ENCODE results near the gene DUS4L.

DUS4L gene

DNA sequence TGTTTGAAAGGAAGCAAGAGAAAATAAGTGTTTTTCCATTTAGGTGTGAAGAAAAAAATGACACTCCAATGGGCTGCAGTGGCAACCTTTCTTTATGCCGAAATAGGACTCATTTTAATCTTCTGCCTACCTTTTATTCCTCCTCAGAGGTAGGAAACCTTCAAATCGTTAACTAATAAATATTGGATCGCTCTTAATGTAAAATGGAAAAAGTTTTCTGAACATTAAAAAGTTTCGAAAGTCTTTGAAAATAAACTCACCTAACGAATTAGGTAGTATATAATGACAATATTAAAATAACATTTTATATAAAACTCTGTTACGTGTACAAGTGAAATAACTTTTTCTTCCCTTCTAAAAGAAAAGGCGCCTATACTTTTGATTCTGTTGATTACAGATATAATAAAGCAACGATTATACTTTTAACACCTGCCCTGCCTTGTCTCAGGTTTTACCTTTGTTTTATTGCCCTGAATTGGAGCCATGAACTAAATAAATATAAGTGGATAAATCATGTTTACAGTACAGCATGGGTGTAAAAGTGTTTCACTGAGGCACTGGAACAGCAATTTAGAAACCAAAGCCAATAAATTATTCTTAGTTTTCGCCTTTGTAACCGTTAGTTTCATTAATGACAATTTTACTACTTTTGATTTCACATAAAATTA lies 17.1 kb downstream of the DUS4L start:
- no peak for DNase-seq

DNA sequence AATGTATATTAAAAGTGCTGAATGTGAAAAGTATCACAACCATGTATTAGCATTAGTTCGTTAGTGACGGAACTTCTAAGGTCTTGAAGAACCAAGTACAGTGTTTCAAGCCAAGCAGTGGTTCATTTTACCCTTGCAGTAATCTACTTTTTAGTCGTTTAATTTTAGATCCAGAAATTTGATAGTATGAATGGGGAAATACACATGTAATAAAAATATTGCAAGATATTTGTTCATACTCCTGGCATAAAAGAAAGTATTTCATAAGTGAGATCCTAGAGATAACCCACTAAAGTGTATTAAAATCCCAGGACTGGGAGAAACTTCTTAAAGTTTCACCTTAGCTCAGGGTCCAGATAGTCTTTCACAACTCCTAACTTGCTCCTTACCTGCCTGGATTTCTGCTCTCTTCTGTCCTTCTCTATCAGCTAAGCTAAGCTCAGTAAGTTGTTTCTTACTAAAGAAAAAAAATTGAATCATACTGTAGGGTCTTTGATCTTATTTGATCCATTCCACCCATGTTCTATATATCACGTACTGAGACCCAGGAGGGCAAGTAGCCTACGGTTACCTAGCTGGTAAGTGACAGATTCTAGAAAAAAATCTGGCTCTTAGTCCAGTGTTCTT lies 17.7 kb downstream of the DUS4L start:
- DNase-seq: no peak

DNA sequence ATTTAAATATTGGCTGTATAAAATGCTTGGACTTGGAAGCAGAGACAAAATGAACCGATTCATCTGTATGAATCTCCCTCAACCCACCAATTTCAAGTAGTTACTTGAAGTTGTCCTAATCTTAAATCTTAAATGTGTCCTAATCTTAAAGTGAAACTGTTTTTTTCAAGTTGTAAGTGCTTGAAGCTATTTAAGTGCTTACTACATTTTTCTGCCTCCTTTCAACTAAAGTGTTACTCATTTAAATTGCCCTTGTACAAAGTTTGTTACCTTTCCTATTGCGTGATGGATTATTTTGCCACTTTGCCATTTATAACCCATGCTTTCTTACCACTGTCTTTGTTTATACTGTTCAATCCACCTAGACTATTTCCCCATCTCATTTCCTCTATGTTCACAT lies 19.1 kb downstream of the DUS4L start:
- DNase-seq: no peak

DNA sequence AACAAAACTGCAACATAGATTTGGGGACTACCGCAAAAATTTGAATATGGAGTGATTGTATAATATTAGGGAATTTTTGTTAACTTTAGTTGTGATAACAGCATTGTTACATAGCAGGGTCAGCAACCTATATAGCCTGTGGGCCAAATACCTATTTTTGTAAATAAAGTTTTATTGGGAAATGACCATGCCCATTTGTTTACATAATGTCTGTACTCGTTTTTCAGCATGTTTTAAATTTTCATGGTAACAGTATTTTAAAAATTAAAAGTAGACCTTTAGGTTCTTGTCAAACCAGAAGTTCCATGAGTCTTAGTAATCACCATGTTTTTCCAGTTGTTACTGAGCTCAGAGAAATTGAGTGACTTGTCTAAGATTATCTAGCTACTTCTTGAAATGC lies 20.9 kb downstream of the DUS4L start:
- no peak for DNase-seq

DNA sequence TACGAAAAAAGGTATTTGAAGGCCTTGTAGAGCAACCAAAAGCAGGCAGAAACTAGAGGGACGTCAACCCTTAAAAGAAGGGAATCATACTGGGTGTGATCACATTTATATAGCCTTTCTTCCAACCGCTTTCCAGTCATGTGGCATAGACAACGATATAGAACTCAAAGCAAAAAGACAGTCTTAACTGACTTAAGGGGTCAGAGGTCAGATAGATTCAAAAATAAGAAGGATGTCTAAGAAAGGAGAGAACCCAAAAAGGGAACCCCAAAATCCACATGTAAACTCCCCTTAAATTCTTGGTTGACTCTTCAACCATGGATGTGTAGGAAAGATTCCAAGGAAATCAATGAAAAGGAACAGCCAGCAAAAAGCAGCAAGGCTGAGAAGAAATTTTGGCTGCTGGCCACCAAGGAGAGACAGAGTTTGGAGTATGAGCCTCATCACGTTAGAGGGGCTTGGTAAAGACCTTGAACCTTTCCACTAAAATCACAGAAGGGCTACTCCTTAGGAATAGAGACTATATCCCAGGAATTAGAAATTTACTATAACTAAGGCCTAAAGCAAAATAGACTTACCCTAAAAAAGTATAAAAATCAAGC lies 24.9 kb downstream of the DUS4L start:
- DNase-seq: no peak

DNA sequence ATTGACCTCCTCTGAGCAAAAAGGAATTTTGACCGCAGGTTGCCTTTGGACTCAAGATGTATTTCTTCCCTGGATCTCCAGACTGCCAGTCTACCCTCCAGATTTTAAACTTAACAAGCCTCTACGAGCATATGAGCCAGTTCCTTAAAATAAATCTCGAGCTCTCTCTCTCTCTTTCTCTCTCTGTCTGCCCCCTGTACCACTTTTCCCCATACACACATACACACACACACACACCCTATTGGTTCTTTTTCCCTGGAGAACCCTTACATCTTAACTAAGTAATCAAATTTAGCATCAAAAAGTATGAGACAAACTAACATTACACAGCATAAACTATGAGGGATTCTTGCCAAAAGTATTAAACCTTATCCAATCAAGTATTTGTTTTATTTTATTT lies 27.6 kb downstream of the DUS4L start:
- no peak for DNase-seq

DNA sequence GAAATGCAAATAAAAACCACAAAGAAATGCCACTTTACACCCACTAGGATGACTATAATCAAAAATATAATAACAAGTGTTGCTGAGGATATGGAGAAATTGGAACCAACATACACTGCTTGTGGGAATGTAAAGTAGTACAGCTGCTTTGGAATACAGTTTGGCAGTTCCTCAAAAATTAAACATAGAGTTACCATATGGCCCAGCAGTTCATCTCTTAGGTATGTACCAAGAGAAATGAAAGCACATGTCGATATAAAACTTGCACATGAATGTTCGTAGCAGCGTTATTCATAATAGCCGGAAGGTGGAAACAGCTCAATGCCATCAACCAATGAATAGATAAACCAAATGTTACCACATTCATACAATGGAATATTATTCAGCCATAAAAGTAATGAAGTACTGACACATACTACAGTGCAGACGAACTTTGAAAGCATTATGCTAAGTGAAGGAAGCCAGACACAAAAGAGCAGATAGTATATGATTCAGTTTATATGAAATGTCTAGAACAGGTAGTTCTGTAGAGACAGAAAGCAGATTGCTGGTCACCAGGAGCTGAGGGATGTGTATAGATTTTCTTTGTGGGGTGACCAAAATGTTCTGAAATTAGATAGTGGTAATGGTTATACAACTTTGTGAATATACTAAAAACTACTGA lies 28.7 kb downstream of the DUS4L start:
- no peak for DNase-seq

DNA sequence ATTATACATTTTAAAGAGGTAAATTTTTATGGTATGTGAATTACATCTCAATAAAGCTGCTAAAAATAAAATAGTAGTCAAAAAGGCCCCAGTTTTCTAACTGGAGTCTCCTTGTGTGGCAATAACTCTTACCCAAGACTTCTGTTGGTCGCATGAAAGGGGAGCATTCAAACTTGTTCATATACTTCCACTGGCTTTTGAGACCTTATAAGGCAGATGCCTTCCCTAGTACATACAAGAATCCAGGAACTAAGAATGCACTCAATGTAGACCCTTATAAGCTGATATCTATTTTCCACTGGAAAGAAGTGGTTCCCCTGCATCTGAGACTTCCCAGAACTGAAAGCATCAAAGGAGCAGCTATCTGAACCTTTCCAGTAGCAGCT lies 29.2 kb downstream of the DUS4L start:
- no peak for DNase-seq

DNA sequence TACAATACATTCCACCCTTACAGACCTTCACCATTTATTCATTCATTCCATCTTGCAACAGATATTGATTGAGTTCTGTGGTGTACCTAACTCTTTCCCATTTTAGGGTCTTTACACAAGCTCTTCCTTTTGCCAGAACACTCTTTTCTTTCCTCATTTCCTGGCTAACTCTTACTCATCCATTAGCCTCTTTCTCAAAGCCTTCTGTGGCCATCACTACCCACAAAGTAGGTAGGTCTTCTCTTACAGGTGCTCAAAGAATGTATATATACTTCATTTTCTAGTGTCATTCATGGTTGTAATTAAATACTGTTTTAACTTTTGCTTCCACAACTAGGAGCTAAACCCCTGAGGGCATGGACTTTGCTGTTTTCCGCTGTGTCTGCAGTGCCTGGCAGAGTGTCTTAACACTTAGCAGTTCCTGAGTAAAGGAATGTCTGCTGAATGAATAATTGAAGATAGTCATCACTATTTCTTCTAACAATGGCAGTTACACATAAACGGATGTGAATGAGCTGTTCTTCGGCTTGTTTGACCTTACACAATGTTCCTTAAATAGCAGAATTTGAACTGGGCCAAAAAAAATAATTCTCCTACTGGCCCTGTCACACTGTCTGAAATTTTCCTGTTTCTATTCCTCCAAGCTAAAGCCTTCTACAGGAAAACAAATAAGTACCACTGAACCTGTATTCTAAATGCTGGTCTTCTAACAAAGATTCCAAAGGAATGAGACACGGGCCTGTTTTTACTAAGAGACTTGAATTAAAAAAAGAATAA lies 31.4 kb downstream of the DUS4L start:
- DNase-seq: no peak

DNA sequence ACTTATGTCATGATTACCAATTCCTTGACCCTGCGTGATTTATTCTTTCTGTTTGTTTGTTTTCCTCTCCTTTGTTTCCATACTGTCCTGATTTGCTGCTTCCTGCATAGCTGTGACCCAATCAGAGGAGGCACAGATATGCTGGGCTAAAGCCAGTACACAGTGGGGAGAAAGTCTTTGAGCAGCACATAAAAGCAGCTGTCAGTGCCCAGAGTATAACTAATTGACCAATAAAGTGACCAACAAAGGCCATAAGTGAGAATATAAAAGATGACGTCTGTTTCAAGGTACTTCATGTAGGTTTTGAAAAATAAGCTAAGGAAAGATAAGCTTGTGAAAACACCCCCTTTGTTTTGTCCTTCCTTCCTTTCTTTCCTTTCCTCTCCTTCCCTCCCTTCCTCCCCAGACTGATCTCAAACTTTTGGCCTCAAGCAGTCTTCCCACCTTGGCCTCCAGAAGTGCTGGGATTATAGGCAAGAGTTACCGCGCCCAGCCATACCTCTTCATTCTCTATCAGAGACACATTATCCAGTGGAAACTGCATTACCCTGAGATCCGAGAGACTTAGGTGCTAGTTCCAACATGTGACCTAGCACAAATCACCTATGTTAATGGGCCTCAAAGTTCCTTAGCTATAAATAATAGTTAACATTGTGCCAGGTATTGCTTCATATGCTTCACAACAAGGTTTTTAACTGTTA lies 33.3 kb downstream of the DUS4L start:
- no peak for DNase-seq

DNA sequence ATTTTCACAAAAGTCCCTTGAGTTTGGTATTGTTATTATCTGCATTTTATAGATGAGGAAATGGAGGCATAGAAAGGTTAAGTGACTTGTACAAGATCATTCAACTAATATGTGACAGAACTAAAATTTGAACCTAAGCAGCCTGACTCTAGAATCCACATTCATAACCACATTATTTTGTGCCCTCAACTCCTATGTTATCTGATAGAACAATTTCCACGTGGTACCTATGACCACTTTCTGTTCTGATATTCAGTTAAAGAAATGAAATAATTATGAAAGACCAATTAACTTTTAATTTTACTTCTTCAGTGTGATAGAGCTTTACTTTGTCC lies 33.8 kb downstream of the DUS4L start:
- DNase-seq: no peak

DNA sequence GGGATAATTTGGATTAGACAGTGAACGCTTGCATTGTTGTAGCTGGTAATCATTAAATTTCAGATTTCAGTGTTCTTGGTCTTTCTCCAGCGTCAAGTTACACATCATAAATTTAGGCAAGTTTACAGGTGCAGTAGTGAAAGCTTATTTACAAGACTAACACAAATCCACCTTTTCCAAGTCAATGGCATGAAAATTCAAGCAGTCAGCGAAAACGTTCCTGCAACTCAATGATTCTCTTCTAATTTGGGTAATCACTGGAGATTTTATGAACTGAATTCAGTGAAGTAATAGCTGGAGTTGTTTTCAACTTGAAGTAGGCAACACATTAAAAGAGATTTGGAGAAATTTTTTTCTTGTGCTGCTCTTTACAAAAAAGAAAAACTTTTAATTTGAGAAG lies 34.2 kb downstream of the DUS4L start:
- DNase-seq: no peak

DNA sequence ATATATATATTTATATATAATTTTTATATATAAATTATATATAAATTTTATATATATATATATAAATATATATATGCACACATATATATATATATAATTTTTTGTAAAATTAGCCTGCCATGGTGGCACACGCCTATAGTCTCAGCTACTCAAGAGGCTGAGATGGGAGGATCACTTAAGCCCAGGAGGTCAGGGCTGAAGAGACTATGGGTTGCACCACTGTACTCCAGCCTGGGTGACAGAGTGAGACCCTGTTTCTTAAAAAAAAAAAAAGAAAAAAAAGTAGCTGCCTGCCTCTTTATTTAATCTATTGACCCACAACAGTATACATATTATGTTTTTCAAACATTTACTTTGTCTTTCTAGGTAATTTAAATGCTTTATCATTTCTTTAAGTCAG lies 35.5 kb downstream of the DUS4L start:
- no peak for DNase-seq

DNA sequence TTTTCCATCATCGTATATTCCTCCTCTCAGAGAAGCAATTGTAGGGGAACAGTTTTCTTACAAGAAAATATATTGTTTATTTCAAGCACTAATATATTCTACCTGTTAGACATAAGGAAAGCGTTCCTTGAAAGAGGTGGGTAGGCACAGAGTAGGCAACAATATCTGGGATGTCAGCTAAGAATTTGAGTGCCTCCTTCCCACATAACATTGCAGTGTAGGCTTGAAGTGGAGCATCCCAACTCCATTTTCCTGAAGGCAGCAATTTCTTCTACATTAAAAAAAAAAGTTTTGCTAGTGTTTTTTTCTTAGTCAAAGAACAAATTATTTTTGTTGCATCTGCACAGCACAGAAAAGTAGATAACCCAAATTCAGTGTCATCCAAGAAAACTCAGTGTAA lies 37.0 kb downstream of the DUS4L start:
- no peak for DNase-seq

DNA sequence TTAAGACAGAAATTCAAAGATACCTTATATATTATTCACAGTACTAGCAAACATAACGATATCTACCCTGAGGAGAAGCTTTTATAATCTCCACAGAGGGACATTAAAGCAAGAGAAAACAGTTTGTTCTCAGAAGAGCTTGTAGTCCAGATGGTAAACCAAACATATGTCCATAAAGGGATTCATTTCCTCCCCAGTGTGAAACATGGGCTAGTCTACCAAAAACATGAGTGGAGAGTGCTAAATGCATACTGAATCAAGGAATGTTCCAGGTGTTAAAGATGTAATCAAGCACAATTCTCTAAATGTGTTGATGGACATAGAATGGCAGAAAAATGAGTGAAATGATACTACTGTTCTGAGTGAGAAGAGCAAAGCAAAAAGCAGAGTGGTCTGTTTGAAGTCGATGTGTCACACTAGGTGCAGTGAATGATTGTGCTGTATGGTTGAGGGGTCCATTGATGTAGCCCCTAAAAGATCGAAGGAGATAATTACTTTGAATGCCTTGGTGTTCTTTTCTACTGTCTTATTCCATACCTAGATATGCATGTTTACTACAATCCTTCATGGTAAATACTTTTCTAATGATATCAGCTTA lies 41.5 kb downstream of the DUS4L start:
- DNase-seq: peak in 1 of 2 experiments; percentile 39

DNA sequence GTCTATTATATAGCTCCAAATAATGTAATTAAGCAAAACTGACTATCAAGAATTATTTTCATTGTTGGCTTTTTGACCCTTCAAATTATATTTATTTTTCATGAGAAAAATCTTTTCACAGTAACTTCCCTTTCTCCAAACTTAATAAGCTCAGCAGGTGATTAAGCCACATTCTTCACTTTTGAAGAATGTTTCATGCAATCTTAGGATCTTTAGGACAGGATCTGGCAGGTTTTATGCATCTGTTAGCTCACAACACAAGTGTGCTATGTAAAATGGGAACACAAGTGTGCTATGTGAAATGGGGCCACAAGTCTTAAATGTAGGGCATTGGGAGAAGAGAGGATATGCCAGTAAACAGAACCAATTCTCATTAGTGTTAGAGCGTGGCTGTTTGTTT lies 42.5 kb downstream of the DUS4L start:
- DNase-seq: no peak

DNA sequence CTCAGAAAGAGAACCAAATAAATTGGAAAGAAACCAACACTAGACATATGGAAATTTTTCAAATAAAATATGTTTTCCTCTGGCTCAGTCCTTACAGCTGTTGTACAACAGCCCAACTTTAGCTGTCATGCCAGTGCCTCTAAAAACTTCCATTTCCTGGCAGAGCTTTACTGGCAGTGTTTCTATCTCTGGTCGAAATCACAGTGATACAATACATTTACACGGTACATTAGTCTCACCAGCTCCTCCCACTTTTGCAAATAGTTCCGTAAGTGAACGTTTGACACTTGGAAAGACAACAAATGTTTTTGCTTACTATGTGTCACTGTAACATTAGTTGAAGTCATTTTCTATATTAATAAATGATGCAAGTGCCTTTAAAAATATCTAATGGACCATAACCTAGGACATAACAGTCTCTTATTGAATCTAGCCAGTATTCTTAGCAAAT lies 46.1 kb downstream of the DUS4L start:
- no peak for DNase-seq

DNA sequence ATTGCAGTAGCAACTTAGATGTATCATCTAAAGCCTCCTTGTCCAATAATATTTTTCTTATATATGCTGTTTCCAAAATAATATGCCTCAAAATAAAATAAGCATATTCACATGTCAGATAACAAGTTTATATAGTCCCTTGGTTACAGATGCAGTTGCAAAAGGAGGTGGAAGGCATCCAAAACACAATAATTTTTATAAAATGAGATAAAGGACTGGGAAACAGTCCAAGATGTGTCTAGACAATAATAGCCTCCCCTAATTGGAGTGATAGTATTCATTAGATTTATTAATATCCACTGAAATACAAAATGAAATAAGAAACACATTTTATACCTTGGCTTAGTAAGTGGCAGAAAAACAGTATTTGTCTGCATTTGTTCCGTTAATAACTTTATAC lies 46.6 kb downstream of the DUS4L start:
- no peak for DNase-seq

DNA sequence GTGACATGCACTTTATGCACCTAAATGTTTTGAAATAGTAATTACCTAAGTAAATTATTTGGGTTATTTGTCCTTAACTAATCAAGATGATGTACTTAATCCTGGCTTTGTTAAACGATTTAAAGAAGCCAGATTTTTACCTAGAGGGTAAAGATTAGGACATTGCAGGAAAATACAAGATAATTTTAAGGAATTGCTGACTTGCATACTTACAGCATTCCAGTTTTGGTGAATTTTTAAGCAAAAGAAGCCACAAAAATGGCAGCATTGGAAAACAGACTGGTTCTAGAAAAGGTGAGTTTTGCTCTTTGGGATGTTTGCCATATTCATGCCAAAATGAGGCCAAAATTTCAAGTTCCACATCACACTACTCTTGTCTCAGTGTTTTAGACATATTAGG lies 49.7 kb downstream of the DUS4L start:
- no peak for DNase-seq

DNA sequence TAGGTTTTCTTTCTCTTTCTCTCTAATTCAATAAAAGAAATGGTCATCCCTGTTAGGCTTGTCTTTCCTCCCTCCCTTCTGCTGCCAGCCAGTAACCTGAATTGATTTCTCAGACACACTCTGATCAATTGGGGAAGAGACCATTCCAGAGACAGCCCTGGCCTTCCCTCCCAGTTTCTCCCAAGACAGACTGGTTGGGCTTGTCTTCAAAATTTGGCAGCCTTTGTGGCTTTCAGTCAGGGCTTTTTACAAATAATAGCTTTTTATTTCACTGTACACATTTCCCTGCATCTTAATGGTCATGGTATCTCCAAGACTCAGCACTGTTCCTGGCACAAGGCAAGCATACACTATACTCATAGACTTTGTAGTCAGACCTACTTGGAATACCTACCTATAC lies 50.2 kb downstream of the DUS4L start:
- no peak for DNase-seq

DNA sequence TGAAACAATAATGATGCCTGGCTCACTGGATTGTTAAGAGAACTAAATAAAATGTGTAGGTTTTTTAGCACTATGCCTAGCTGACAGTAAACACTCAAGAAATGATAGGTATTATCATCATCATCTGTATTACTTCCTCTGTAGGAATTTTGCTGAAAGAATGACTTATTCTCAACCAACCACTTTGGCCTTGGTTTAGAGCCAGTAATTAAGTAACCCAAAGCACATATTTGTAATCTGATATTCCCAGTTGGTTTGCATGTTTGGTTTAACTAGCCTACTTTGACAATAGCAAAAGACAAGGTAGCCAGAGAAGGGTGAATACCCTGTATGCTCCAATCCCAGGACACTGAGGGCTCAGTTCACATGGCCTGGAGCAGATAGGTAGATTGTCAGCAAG lies 50.7 kb downstream of the DUS4L start:
- no peak for DNase-seq

DNA sequence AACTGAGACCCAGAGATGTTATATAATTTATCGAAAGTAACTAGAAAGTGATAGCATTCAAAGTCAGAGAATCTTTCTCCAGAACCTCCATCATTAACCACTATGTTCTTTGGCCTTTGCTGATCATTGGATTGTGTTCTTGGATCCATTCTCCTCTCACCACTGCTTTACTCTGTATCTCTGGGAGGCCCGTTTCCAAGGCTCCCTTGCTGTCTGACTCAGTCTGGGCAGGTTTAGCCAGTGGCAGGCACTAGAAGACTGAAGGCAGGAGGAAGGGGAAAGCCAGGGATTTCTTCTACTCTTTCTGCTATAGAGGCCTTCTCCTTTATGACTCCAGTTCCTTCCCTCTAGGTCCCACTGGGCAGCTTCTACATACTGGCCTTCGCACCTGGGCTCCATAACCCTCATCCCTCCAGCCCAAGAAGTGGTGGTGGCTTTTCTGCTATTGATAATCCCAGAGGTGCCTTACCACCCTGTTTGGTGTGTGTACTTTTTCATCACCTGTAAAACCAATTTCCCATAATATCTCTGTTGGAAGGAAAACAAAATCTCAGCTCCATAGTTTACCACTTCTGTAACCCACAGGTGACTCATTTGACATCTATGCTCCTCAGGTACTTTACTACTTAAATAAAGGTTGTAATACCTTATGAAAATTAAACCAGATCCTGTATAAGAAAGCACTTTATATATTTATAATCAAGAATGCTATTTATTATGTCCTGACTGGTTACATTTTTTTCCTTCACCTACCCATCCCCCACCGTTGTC lies 52.3 kb downstream of the DUS4L start:
- no peak for DNase-seq

All from NCI-H524 (cell line).